ENCODE results near the gene KCNN3.
"Not testable (repeated sequence)": the region's sequence is repeated elsewhere in the genome, so short reads cannot be mapped to it uniquely, and the experiment has no call there.

Gene KCNN3

GRCh38 chr1:154712166-154712810 is 157.8 kb downstream of the KCNN3 start:
- DNase-seq (ENCODE audit: extremely low read depth in 1 of 2, low read depth in 1 of 2), result no peak

- no peak for DNase-seq (ENCODE audit: extremely low read depth in 1 of 2, low read depth in 1 of 2)
Observed at GRCh38 chr1:154711416-154711815, 158.7 kb downstream of the KCNN3 start.

DNA sequence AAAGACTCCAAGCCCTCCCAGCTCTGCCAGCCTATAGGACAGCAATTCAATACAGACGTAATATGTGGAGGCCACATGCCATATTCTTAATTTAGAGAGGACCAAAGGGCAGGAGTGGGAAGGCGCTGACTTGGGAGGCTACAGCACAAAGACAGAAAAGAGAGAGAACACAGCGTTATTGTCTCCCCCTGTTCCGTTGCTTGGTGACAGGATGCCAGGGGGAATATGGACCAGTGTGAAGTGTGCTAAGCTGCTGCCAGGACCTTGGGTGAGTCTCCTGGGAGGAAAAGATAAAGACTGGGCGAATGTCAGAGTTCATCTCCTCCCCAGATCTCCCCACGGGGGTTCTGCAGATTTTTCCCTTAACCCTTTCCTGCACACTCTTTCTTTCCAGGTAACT is 160.0 kb downstream of the KCNN3 start:
- no peak for DNase-seq (ENCODE audit: extremely low read depth in 1 of 2, low read depth in 1 of 2)

DNA sequence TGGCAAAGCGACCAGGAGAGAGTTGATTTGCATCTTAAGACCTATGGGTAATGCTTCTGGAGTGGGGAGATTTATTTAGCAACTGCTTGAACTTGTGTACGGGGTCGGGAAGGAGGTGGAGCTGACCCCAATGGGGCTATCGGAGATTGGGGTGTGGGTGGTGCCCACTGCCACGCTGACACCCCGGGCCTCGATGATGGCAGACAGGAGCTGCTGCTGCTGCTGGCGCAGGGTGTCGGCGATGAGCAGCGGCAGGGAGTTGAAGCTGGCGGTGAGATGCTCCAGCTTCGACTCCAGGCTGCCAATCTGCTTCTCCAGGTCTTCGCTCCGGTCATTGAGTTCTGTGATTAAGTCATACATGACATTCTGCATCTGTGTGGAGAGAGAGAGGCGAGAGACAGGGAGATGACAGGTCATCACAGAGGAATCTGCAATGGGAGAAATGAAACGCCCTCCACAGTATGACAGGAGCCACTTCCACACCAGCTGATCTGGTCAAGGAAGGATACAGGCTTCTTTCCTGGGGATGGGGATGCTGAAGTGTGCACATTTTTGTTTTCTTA is 162.1 kb downstream of the KCNN3 start:
- DNase-seq (ENCODE audit: extremely low read depth in 1 of 2, low read depth in 1 of 2), result no peak

- no peak for DNase-seq (ENCODE audit: extremely low read depth in 1 of 2, low read depth in 1 of 2)
Observed at GRCh38 chr1:154706851-154707250, 163.2 kb downstream of the KCNN3 start.

DNA sequence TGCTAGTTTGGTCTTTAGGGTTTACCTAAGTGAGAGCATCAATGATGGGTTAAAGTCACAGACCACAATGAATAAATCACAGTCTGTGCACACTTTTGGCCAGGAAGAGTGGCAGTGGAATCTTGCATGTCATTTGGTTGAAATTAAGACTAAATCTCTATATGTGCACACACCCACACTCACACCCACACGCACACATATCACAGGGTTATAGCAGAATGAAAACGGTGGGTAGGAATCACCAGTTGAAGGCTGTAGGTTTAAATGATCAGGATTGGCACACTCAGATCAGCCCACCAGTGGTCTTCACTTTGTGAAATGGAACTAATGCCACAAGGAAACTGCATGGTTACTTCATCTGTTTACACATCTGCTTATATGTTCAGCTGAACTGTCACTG is 164.5 kb downstream of the KCNN3 start:
- no peak for DNase-seq (ENCODE audit: extremely low read depth in 1 of 2, low read depth in 1 of 2)

GRCh38 chr1:154703170-154703569 is 166.9 kb downstream of the KCNN3 start:
- no peak for DNase-seq (ENCODE audit: extremely low read depth in 1 of 2, low read depth in 1 of 2)

DNA sequence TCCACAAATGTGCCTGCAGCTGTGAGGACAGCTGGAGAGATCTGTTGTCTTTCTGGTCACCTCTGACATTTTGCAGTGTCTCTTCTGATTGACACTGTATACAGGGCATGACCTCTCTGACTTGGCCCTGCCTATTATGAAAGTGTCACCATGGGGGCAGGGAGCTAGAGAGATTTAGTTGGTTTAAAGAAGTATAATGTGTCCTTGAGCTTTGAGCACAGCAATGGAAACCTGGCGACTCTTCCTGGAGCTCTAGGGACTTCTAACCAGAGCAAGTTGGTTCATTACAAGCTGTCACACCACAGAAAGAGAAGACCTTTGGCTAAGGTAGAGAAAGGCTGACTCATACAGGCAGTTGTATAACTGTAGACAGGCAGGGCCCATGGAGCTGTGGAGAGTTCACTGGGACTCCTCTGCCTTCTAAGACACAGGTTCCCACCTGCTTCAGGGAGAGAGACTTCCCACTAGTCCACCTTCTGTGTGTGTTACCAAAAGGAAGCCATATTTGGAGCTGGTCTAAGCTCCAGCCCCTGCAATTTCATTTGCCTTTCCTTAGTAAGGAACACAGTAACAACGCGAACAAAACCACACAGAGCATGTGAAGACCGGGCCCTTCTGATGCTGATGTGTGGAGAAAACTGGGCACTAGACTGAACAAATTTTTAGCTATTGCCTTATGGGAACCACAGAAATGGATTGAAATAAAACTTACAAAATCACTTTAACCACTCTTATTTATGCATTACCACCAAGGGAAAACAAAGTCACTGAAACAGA is 171.6 kb downstream of the KCNN3 start:
- DNase-seq (ENCODE audit: extremely low read depth in 1 of 2, low read depth in 1 of 2), result no peak

- DNase-seq (ENCODE audit: extremely low read depth in 1 of 2, low read depth in 1 of 2), result no peak
Observed at GRCh38 chr1:154697710-154698109, 172.4 kb downstream of the KCNN3 start.

- DNase-seq (ENCODE audit: extremely low read depth in 1 of 2, low read depth in 1 of 2), result no peak
Observed at GRCh38 chr1:154696456-154696855, 173.6 kb downstream of the KCNN3 start.

DNA sequence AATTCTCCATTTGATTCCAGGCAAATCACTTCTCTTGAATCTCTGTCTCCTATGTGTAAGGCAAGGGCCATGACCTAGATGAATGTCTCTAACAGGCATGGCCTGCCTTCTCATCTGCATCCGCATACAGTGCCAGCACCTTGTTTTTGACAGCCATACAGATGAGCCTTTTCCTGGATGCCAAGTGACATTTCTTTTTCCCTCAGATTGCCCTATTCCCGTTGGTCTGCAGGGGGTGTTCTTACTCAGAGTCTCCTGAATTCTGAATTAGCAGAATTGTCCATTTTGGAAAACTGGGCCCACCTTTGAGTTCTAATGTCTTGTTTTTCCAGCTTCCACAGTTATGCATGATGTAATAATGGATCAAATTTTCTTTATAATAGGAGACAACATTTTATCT is 174.1 kb downstream of the KCNN3 start:
- DNase-seq (ENCODE audit: extremely low read depth in 1 of 2, low read depth in 1 of 2), result no peak

- DNase-seq (ENCODE audit: extremely low read depth in 1 of 2, low read depth in 1 of 2), result no peak
Observed at GRCh38 chr1:154694995-154695394, 175.1 kb downstream of the KCNN3 start.

- no peak for DNase-seq (ENCODE audit: extremely low read depth in 1 of 2, low read depth in 1 of 2)
Observed at GRCh38 chr1:154689083-154689482, 181.0 kb downstream of the KCNN3 start.

- no peak for DNase-seq (ENCODE audit: extremely low read depth in 1 of 2, low read depth in 1 of 2)
Observed at GRCh38 chr1:154686507-154686906, 183.6 kb downstream of the KCNN3 start.

DNA sequence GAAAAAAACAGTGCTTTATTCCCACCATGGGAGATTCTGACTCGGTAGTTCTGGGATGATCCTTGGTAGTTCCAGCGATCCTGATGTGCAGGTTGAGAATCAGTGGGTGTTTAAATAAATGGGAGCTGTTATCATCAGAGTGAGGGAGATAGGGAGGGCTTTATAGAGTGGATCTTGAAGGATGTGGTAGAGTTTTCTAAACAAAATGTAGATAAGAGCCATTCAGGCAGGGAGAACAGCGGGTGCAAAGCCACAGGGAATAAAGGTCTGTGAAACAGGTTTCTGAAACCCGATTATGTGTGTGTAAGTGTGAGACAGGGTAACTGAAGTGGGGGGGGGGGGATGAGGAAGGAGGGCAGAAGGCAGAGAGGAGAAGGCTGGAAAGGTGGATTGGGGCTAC is 186.3 kb downstream of the KCNN3 start:
- DNase-seq (ENCODE audit: extremely low read depth in 1 of 2, low read depth in 1 of 2), result no peak

GRCh38 chr1:154682254-154682653 is 187.8 kb downstream of the KCNN3 start:
- DNase-seq (ENCODE audit: extremely low read depth in 1 of 2, low read depth in 1 of 2), result no peak

- DNase-seq (ENCODE audit: extremely low read depth in 1 of 2, low read depth in 1 of 2), result not testable (repeated sequence)
Observed at GRCh38 chr1:154677844-154678243, 192.2 kb downstream of the KCNN3 start.

DNA sequence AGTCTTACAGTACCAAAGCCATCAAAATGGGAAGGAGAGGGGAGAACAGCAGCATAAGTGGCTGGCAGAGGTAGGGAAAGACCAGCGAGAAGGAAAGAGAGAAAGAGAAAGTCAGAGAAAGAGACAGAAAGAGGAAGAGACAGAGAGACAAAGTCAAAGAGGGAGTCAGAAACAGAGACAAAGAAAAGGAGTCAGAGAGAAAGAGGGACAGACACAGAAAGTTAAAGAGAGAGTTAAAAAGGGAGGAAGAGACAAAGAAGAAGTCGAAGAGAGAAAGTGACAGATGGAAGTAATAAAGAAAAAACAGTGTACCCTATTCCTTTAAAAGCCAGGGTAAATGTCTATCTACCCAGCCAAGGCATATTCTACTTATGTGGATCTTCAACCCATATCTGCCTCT is 193.2 kb downstream of the KCNN3 start:
- not testable (repeated sequence) for DNase-seq (ENCODE audit: extremely low read depth in 1 of 2, low read depth in 1 of 2)

GRCh38 chr1:154674456-154674855 is 195.6 kb downstream of the KCNN3 start:
- DNase-seq (ENCODE audit: extremely low read depth in 1 of 2, low read depth in 1 of 2), result not testable (repeated sequence)

GRCh38 chr1:154672245-154672644 is 197.8 kb downstream of the KCNN3 start:
- DNase-seq (ENCODE audit: extremely low read depth in 1 of 2, low read depth in 1 of 2), result not testable (repeated sequence)

- not testable (repeated sequence) for DNase-seq (ENCODE audit: extremely low read depth in 1 of 2, low read depth in 1 of 2)
Observed at GRCh38 chr1:154671412-154671811, 198.7 kb downstream of the KCNN3 start.

Measured in activated CD8-positive, alpha-beta memory T cell treated with anti-CD3 and anti-CD28 coated beads for 1 hour (primary cell).